Measurements from ENCODE around the gene ABO. TPM values are rescaled to one million over a fixed set of nuclear protein-coding genes. Genes with fewer than 3 reads are reported as not detected.
"Not testable (repeated sequence)": the region's sequence is repeated elsewhere in the genome, so short reads cannot be mapped to it uniquely, and the experiment has no call there.

The ABO gene
- total RNA-seq, 1 donor from 2014 or later = 2.5 TPM

- DNase-seq (ENCODE audit: low read depth) = no peak
- H3K4me3 ChIP-seq (ENCODE audit: low read depth, low read length) = no peak overlapping the region
- TF ChIP-seq, protein P1, sequence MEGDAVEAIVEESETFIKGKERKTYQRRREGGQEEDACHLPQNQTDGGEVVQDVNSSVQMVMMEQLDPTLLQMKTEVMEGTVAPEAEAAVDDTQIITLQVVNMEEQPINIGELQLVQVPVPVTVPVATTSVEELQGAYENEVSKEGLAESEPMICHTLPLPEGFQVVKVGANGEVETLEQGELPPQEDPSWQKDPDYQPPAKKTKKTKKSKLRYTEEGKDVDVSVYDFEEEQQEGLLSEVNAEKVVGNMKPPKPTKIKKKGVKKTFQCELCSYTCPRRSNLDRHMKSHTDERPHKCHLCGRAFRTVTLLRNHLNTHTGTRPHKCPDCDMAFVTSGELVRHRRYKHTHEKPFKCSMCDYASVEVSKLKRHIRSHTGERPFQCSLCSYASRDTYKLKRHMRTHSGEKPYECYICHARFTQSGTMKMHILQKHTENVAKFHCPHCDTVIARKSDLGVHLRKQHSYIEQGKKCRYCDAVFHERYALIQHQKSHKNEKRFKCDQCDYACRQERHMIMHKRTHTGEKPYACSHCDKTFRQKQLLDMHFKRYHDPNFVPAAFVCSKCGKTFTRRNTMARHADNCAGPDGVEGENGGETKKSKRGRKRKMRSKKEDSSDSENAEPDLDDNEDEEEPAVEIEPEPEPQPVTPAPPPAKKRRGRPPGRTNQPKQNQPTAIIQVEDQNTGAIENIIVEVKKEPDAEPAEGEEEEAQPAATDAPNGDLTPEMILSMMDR (conservative IDR thresholded peaks at IDR 0.05; ENCODE audit: low read depth, low read length) = no peak
These were observed 10.3 kb upstream of the ABO start for GRCh38 chr9:133285252-133285775.

GRCh38 chr9:133284362-133284761 is 9.4 kb upstream of the ABO start:
- no peak overlapping the region for H3K4me3 ChIP-seq (ENCODE audit: low read depth, low read length)
- TF ChIP-seq, protein P1 (conservative IDR thresholded peaks at IDR 0.05; ENCODE audit: low read depth, low read length) = no peak
- DNase-seq (ENCODE audit: low read depth) = no peak

DNA sequence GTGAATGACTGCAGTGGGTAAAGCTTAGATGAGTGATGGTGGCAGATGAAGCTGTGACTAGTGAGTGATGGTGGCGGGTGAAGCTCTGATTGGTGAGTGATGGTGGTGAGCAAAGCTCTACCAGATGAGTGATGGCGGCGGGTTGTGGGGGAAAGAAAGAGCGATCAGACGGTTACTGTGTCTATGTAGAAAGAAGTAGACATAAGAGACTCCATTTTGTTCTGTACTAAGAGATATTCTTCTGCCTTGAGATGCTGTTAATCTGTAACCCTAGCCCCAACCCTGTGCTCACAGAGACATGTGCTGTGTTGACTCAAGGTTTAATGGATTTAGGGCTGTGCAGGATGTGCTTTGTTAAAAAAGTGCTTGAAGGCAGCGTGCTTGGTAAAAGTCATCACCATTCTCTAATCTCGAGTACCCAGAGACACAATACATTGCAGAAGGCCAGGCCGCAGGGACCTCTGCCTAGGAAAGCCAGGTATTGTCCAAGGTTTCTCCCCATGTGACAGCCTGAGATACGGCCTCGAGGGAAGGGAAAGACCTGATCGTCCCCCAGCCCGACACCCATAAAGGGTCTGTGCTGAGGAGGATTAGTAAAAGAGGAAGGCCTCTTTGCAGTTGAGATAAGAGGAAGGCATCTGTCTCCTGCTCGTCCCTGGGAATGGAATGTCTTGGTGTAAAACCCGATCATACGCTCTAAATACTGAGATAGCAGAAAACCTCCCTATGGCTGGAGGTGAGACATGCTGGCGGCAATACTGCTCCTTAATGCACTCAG is 8.4 kb upstream of the ABO start:
- DNase-seq (ENCODE audit: low read depth); H3K4me3 ChIP-seq (ENCODE audit: low read depth, low read length): not testable (repeated sequence)

DNA sequence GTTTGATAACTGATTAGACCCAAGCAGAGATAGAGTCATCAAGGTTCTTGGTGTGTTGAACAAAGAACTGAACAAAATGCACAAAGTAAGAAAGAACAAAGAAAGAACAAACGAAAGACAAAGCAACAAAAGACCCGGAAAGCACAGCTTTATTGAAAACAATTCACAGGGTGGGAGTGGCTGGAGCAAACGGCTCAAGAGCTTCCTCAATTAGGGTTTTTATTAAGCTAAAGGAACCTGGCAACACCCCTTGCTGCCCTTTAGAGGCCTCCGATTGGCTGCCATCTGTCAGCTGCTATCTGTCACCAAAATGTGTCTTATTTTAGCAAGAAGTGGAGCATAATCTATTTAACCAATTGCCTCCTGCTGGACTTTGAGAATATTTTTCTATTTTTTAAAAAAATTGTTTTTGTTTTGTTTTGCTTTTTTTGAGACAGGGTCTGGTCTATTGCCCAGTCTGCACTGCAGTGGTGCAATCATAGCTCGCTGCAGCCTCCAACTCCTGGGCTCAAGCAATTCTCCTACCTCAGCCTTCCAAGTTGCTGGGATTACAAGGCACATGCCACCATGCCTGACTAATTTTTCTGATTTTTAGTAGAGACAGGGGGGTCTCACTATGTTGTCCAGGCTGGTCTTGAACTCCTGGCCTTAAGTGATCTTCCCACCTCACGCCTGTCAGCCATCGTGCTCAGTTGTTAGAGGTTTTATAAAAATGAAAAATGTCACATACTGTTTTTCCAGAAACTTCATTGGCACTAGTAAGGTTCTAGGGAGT is 7.7 kb upstream of the ABO start:
- no peak for DNase-seq (ENCODE audit: low read depth)
- TF ChIP-seq, protein P1 (conservative IDR thresholded peaks at IDR 0.05; ENCODE audit: low read depth, low read length) = no peak
- H3K4me3 ChIP-seq (ENCODE audit: low read depth, low read length) = no peak overlapping the region

DNA sequence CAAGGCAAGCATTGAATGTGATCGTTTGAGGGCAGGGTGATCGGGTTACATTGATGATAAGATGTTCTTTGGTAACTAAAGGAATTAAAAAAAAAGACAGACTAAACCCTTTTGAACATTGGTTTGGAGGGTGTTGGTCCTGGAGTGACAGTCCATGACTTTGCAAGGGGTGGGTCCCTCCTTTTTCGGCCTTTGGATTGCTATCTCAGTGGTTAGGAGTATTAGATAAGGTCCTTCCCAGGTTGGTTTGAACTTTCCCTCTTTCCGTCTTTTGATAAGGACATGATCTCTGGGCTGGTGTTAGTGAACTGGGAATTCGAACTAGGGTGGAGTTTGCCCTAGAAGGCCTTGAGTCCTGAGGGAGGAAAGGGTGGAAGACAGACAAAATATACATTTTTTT is 5.4 kb upstream of the ABO start:
- TF ChIP-seq, protein P1 (conservative IDR thresholded peaks at IDR 0.05; ENCODE audit: low read depth, low read length) = no peak
- no peak for DNase-seq (ENCODE audit: low read depth)
- no peak overlapping the region for H3K4me3 ChIP-seq (ENCODE audit: low read depth, low read length)

GRCh38 chr9:133278161-133279114 is 3.4 kb upstream of the ABO start:
- no peak overlapping the region for H3K4me3 ChIP-seq (ENCODE audit: low read depth, low read length)
- TF ChIP-seq, protein P1 (conservative IDR thresholded peaks at IDR 0.05; ENCODE audit: low read depth, low read length) = no peak
- no peak for DNase-seq (ENCODE audit: low read depth)

Measured in epithelial cell of proximal tubule (primary cell).